BLaER1 (cell line): ENCODE measurements around the gene COG3.

Experiments used
- H3K27ac ChIP-seq: shearing (Covaris generic); formaldehyde crosslinking; 2 replicates; pipeline ENCODE4 v1.8.1; 2022
- H3K27me3 ChIP-seq: shearing (Covaris generic); formaldehyde crosslinking; 2 replicates; pipeline ENCODE4 v1.8.1; 2022
- H3K36me3 ChIP-seq: shearing (Covaris generic); formaldehyde crosslinking; 2 replicates; pipeline ENCODE4 v1.8.1; 2022
- H3K4me1 ChIP-seq: shearing (Covaris generic); formaldehyde crosslinking; 2 replicates; pipeline ENCODE4 v1.8.1; 2022
- H3K4me2 ChIP-seq: shearing (Covaris generic); formaldehyde crosslinking; 2 replicates; pipeline ENCODE4 v1.8.1; 2022
- H3K4me3 ChIP-seq: shearing (Covaris generic); formaldehyde crosslinking; 2 replicates; pipeline ENCODE4 v1.8.1; 2022
- H3K9ac ChIP-seq: shearing (Covaris generic); formaldehyde crosslinking; 2 replicates; pipeline ENCODE4 v1.8.1; 2022
- H3K9me3 ChIP-seq: shearing (Covaris generic); formaldehyde crosslinking; 2 replicates; pipeline ENCODE4 v1.8.1; 2022
- H4K20me1 ChIP-seq: shearing (Covaris generic); formaldehyde crosslinking; 2 replicates; pipeline ENCODE4 v1.8.1; 2022
- Cebpa-rat ChIP-seq: shearing (Covaris generic); IDR thresholded peaks from 2 replicates; pipeline ENCODE4 v1.8.1; 2022

The COG3 gene

GRCh38 chr13:45446181-45446580 lies 18.6 kb upstream of the COG3 start:
- no peaks in the 10 kb centered on the region for H3K9me3 ChIP-seq
- no peaks in the 10 kb centered on the region for H3K36me3 ChIP-seq
- H4K20me1 ChIP-seq, result no peaks in the 10 kb centered on the region
- no peaks in the 10 kb centered on the region for H3K27me3 ChIP-seq
- TF ChIP-seq Cebpa-rat, result no peak
- H3K27ac ChIP-seq, result no peak overlapping the region
- no peak overlapping the region for H3K4me2 ChIP-seq
- H3K4me1 ChIP-seq, result peaks cover 13% of the 10 kb centered on the region
- no peak overlapping the region for H3K9ac ChIP-seq
- H3K4me3 ChIP-seq, result no peak overlapping the region

DNA sequence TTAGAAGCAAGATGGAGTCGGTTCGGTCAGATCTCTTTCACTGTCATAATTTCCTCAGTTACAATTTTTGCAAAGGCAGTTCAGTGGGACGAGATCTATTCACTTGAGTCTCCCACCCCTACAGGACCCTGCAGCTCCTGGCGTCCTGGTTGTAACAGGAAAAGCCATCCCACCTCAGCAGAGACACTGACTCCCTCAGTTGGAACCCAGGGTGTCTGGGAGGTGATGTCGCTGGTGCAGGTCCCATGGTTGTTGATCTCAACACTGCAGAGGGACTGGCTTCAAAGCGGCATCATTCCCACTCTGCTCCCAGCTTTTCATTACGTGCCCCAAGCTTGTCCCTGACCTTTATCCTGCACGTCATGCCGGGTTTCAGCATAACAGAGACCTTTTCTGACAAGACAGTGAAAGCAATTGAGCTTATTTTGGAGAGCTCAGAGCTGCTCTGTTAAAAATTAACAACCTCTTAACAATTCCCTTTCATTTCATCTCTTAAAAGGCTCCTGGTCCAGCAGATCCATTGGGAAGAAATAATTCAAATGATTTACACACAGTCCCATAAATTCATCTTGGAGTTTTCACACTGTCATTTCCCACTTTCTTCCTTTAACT lies 17.6 kb upstream of the COG3 start:
- H3K9ac ChIP-seq, result no peak overlapping the region
- H4K20me1 ChIP-seq, result no peaks in the 10 kb centered on the region
- no peaks in the 10 kb centered on the region for H3K27me3 ChIP-seq
- H3K9me3 ChIP-seq, result no peaks in the 10 kb centered on the region
- H3K4me2 ChIP-seq, result no peak overlapping the region
- no peak for TF ChIP-seq Cebpa-rat
- no peaks in the 10 kb centered on the region for H3K36me3 ChIP-seq
- H3K4me1 ChIP-seq, result peaks cover 3% of the 10 kb centered on the region
- H3K27ac ChIP-seq, result no peak overlapping the region
- no peak overlapping the region for H3K4me3 ChIP-seq

DNA sequence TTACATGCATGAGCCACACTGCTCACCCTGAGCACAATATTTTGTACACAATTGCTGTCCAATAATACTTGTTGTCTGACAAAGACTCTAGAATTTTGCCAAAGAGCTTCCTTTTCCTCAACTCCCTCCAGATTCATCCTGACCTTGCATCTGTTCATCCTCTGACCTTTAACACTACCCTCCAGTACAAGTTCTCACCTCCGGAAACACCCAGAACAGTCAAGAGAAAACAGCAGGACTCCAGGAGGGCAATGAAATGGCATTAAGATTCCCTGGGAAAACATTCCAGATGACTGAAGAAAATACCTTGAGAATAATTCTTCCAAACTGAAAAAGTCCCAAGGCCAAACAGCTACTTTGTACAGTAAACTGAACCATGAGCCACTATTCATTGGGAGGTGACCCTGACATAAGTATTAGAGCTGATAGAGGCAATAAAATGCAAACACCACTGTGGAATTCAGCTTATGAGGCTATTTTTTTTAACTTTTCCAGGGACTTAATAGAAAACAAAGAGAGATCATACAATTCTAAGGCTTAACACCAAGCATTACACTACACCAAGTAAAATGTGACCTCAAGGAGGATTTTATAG lies 15.7 kb upstream of the COG3 start:
- Histone ChIP-seq H3K36me3 (no peaks in the 10 kb centered on the region), H3K4me3 (no peak overlapping the region), H3K4me1 (no peaks in the 10 kb centered on the region), H3K27me3 (no peaks in the 10 kb centered on the region), H3K27ac (no peak overlapping the region), H3K9ac (no peak overlapping the region), H4K20me1 (no peaks in the 10 kb centered on the region), H3K4me2 (no peak overlapping the region), H3K9me3 (no peaks in the 10 kb centered on the region)
- TF ChIP-seq Cebpa-rat, result no peak

- TF ChIP-seq Cebpa-rat, result no peak
Observed at GRCh38 chr13:45451282-45451681, 13.5 kb upstream of the COG3 start.

DNA sequence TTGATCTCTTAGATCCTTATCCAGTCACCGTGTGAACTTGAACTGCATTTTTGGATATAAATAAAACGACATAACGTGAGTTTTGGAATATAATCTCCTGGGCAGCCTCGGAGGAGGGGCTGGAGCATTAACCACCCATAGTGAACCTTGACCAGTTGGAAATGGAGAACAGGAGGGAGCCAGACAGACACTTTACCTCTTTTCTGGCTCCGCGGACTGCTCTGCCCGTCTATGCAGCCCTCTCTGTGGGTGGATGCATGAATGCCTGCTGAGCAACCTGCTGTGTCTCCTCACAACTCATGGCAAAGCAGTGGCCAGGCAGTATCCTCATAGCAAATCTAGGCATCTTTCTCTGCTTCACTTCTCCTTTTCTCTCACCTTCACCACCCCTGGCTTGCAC lies 10.5 kb upstream of the COG3 start:
- no peak overlapping the region for H3K9ac ChIP-seq
- TF ChIP-seq Cebpa-rat, result no peak
- no peak overlapping the region for H3K4me2 ChIP-seq

More at GRCh38 chr13:45451282-45451681, 13.5 kb upstream of the COG3 start:
- H3K4me3 ChIP-seq, result no peak overlapping the region
- H3K27ac ChIP-seq, result no peak overlapping the region
- no peak overlapping the region for H3K9ac ChIP-seq
- H3K36me3 ChIP-seq, result no peaks in the 10 kb centered on the region
- no peaks in the 10 kb centered on the region for H3K9me3 ChIP-seq
- no peaks in the 10 kb centered on the region for H4K20me1 ChIP-seq
- H3K27me3 ChIP-seq, result no peaks in the 10 kb centered on the region
- H3K4me2 ChIP-seq, result no peak overlapping the region
- H3K4me1 ChIP-seq, result no peaks in the 10 kb centered on the region

DNA sequence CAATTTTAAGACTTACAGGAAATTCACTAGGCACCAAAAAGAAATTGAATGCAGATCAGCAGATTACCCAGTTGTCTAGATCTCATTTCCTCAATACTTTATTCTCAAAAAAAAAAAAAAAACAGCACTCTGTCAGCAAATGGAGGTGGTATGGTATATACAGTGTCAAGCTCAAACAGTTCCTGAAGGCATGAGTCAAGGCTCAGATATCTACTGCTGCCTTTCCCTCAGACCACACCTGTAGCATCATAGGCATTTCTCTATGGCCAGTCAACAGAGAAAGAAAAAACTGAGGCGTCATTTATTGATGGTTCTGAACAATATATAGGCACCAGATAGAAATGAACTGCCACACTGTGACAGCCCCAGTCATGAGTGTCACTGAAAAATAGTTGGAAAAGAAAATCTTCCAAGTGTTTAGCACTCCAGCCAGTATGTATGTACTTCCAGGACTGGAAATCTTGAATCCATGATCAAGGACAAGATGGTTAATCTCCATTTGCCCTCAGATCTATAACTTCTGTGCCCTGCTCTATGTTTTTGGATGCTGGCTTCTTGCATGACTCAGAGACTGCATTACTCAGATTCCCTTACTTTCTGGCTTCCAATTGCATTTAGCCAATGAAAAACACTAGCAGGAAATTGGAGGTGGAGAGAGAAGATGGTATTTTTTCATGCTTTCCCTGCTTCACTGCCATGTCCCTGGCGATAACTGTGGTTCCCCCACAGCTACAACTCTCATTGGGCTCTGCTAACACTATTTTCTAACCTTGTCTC lies 8.4 kb upstream of the COG3 start:
- Histone ChIP-seq H3K36me3 (no peaks in the 10 kb centered on the region), H3K4me1 (no peaks in the 10 kb centered on the region), H3K4me3 (no peak overlapping the region), H3K27ac (no peak overlapping the region), H3K4me2 (no peak overlapping the region), H3K9me3 (peaks cover 32% of the 10 kb centered on the region), H3K9ac (no peak overlapping the region), H4K20me1 (no peaks in the 10 kb centered on the region), H3K27me3 (no peaks in the 10 kb centered on the region)
- TF ChIP-seq Cebpa-rat, result no peak

More for the DNA sequence above, 10.5 kb upstream of the COG3 start:
- H3K36me3 ChIP-seq, result no peaks in the 10 kb centered on the region
- H4K20me1 ChIP-seq, result no peaks in the 10 kb centered on the region
- H3K27ac ChIP-seq, result no peak overlapping the region
- no peak overlapping the region for H3K4me3 ChIP-seq
- no peaks in the 10 kb centered on the region for H3K4me1 ChIP-seq
- H3K27me3 ChIP-seq, result no peaks in the 10 kb centered on the region
- peaks cover 22% of the 10 kb centered on the region for H3K9me3 ChIP-seq

DNA sequence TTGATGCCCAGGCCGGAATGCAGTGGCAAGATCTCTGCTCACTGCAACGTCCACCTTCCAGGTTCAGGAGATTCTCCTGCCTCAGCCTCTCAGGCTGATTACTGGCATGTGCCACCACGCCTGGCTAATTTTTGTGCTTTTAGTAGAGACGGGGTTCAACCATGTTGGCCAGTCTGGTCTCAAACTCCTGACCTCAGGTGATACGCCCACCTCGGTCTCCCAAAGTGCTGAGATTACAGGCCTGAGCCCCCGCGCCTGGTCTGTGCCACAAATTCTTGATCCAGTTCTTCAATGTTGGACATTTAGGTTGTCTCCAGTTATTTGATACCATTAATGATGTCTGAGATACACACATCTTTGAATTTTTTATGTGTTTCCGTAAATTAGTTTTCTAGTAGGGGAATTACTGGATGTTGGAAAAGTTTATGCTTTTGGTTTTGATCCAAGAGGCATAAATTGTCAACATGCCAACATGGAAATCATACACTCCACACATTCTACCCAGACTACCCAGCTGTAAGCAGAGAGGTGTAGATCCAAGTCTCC lies 525 bp upstream of the COG3 start:
- Histone ChIP-seq H4K20me1 (peaks cover 42% of the 10 kb centered on the region), H3K4me2 (peak overlapping the region; percentile 94), H3K4me3 (peak overlapping the region; percentile 87), H3K4me1 (peaks cover 30% of the 10 kb centered on the region), H3K27ac (peak overlapping the region; percentile 91), H3K36me3 (peaks cover 9% of the 10 kb centered on the region; the same call in 1 of the 2 replicates), H3K27me3 (no peaks in the 10 kb centered on the region), H3K9ac (peak overlapping the region; percentile 88), H3K9me3 (peaks cover 11% of the 10 kb centered on the region; the same call in 1 of the 2 replicates)
- TF ChIP-seq Cebpa-rat, result no peak

DNA sequence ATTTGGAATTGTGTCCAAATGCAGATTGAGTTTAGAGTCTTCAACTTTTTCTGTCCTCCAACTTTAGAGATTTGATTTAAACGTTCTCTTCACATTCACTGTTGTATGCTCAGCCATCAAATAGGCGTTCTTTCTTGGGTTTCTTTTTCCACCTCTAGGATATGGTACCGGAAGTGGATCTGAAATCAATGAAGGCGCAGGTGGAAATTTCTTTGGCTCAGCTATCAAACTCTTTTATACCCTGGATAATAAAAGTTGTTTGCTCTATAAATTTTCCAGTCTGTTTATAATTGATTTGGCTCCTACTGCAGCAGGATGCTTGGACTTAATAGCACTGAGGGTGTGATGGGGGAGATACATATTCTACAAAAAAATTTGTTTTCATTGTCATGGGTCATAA lies 1.6 kb downstream of the COG3 start:
- Histone ChIP-seq H3K4me3 (peak overlapping the region; percentile 87; the same call in 1 of the 2 replicates), H4K20me1 (peaks cover 59% of the 10 kb centered on the region), H3K4me1 (peaks cover 30% of the 10 kb centered on the region), H3K27me3 (no peaks in the 10 kb centered on the region), H3K9me3 (peaks cover 4% of the 10 kb centered on the region; the same call in 1 of the 2 replicates), H3K9ac (0 out of 2 replicates have a peak overlapping the region, but pooled peaks have one; percentile 88), H3K27ac (no peak overlapping the region), H3K4me2 (peak overlapping the region; percentile 84), H3K36me3 (peaks cover 18% of the 10 kb centered on the region)
- TF ChIP-seq Cebpa-rat, result no peak

DNA sequence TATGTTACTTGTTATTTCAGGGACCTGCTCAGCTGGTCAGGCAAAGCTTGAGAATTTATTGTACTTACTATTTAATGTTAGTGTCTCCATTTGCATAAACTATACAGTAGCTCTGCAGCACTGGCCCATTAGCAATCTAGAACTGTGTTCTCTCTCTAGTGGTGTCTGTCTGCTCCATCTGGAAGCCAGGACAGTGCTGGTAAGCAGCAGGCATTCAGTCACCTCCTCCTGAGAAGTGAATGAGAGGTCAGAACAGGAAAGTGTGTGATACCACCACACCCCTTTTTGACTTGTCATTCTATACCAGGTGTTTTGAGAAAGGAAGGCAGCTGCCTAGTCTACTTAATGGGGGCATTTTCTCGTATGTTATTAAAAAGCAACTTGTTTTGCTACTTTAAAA lies 3.9 kb downstream of the COG3 start:
- Histone ChIP-seq H3K4me2 (no peak overlapping the region), H3K4me1 (peaks cover 28% of the 10 kb centered on the region), H3K4me3 (no peak overlapping the region), H3K9me3 (peaks cover 4% of the 10 kb centered on the region; the same call in 1 of the 2 replicates), H3K27me3 (no peaks in the 10 kb centered on the region), H3K27ac (no peak overlapping the region), H3K9ac (no peak overlapping the region), H3K36me3 (peaks cover 18% of the 10 kb centered on the region), H4K20me1 (peaks cover 81% of the 10 kb centered on the region)
- TF ChIP-seq Cebpa-rat, result no peak
